Measurements from ENCODE around the gene LIPF. TPM values are rescaled to one million over a fixed set of nuclear protein-coding genes. Genes with fewer than 3 reads are reported as not detected.
A peak's percentile ranks its signal among the peaks of the same experiment; 100 is the strongest.

LIPF gene
- polyA plus RNA-seq, 3 donors, result not detected

DNA sequence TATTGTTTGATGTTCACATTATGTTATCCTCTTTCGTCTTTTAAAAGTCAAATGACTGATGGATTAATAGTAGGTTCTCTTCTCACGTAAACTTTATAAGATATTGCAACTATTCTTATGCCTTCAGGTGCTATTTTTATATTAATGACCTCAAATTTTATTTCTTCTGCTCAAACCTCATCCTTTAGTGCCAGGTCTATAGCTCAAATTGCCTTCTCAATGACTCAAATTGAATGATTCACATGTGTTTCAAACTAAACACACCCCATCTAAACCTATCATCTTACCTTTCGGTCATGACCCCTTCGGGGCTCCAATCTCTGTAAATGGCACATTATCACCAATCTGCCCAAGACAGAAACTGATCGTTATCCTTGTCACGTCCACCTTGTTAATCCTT is 22.0 kb upstream of the LIPF start:
- Histone ChIP-seq H3K4me3 (replicated peaks in 1 of 3; ENCODE audit: low read depth in 2 of 3, low read length in 3 of 3) (no peak overlapping the region), H4K20me1 (ENCODE audit: insufficient read depth, low read length) (no peaks in the 10 kb centered on the region), H3K27ac (ENCODE audit: low read depth in 1 of 2, low read length in 2 of 2) (no peak overlapping the region), H3K36me3 (replicated peaks in 1 of 2; ENCODE audit: control insufficient read depth in 1 of 2, insufficient read depth in 2 of 2, low read length in 2 of 2) (no peaks in the 10 kb centered on the region), H3K9ac (ENCODE audit: insufficient read depth, low read length, poor library complexity, severe bottlenecking) (no peak overlapping the region), H3K27me3 (ENCODE audit: control insufficient read depth in 2 of 2, insufficient read depth in 2 of 2, low read length in 2 of 2) (no peaks in the 10 kb centered on the region), H3K4me2 (replicated peaks; ENCODE audit: extremely low read depth, low read length, poor library complexity, severe bottlenecking) (no peak overlapping the region), H2AFZ (ENCODE audit: insufficient read depth, low read depth, low read length, poor library complexity, severe bottlenecking) (no peak overlapping the region), H3K79me2 (ENCODE audit: insufficient read depth, low read length) (no peaks in the 10 kb centered on the region), H3K9me3 (replicated peaks in 1 of 2; ENCODE audit: control insufficient read depth in 1 of 2, insufficient read depth in 1 of 2, low read length in 2 of 2) (peaks cover 3 to 7% of the 10 kb centered on the region in 2 donors), H3K4me1 (ENCODE audit: control insufficient read depth in 1 of 2, insufficient read depth in 2 of 2, low read length in 2 of 2) (peaks cover 13 to 18% of the 10 kb centered on the region in 2 donors)
- Mint-ChIP-seq H3K4me1 (peaks cover 5% of the 10 kb centered on the region), H3K36me3 (peaks cover 2 to 3% of the 10 kb centered on the region in 2 donors), H3K27me3 (ENCODE audit: low read depth in 3 of 3) (peaks cover 0 to 3% (median 0%) of the 10 kb centered on the region in 3 donors), H3K4me3 (no peak overlapping the region), H3K27ac (no peak overlapping the region), H3K9me3 (peaks cover 0 to 11% (median 7%) of the 10 kb centered on the region in 7 donors)
- DNase-seq, result no peak
- WGBS (ENCODE audit: insufficient coverage), result 93% methylated on average over 4 of the region's 6 CpGs
- intact Hi-C loops (cut with micrococcal nuclease), result no loop called here
- TF ChIP-seq, protein P1, sequence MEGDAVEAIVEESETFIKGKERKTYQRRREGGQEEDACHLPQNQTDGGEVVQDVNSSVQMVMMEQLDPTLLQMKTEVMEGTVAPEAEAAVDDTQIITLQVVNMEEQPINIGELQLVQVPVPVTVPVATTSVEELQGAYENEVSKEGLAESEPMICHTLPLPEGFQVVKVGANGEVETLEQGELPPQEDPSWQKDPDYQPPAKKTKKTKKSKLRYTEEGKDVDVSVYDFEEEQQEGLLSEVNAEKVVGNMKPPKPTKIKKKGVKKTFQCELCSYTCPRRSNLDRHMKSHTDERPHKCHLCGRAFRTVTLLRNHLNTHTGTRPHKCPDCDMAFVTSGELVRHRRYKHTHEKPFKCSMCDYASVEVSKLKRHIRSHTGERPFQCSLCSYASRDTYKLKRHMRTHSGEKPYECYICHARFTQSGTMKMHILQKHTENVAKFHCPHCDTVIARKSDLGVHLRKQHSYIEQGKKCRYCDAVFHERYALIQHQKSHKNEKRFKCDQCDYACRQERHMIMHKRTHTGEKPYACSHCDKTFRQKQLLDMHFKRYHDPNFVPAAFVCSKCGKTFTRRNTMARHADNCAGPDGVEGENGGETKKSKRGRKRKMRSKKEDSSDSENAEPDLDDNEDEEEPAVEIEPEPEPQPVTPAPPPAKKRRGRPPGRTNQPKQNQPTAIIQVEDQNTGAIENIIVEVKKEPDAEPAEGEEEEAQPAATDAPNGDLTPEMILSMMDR (IDR thresholded peaks at IDR 0.05), result no peak

DNA sequence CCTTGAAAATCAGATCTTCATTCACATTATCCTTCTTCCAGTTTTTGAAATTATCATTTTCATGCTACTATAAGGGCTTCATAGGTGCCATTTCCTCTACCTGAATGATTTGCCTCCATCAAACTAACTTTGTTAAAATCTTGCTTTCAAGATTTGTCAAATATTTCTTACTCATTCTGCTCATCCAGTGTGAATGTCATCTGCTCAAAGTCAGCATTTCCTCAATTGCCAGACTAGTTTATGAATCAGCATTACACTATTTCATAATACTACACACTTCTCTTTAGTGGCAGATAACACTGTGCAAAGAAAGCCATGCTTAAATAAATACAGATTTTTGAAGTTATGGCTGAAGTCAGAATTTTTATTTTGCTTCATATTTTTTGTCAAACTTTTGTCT is 21.3 kb upstream of the LIPF start:
- H3K27ac Mint-ChIP-seq, result no peak overlapping the region
- Histone ChIP-seq H3K4me1 (ENCODE audit: control insufficient read depth in 1 of 2, insufficient read depth in 2 of 2, low read length in 2 of 2) (peaks cover 13 to 18% of the 10 kb centered on the region in 2 donors), H4K20me1 (ENCODE audit: insufficient read depth, low read length) (no peaks in the 10 kb centered on the region), H3K27me3 (ENCODE audit: control insufficient read depth in 2 of 2, insufficient read depth in 2 of 2, low read length in 2 of 2) (no peaks in the 10 kb centered on the region), H3K9me3 (replicated peaks in 1 of 2; ENCODE audit: control insufficient read depth in 1 of 2, insufficient read depth in 1 of 2, low read length in 2 of 2) (peaks cover under 1 to 1% of the 10 kb centered on the region in 2 donors), H3K36me3 (replicated peaks in 1 of 2; ENCODE audit: control insufficient read depth in 1 of 2, insufficient read depth in 2 of 2, low read length in 2 of 2) (no peaks in the 10 kb centered on the region), H3K79me2 (ENCODE audit: insufficient read depth, low read length) (no peaks in the 10 kb centered on the region), H2AFZ (ENCODE audit: insufficient read depth, low read depth, low read length, poor library complexity, severe bottlenecking) (no peak overlapping the region), H3K4me3 (replicated peaks in 1 of 3; ENCODE audit: low read depth in 2 of 3, low read length in 3 of 3) (no peak overlapping the region), H3K27ac (ENCODE audit: low read depth in 1 of 2, low read length in 2 of 2) (peak overlapping the region in 1 of 2 donors; percentile 17), H3K4me2 (replicated peaks; ENCODE audit: extremely low read depth, low read length, poor library complexity, severe bottlenecking) (no peak overlapping the region), H3K9ac (ENCODE audit: insufficient read depth, low read length, poor library complexity, severe bottlenecking) (no peak overlapping the region)
- TF ChIP-seq, protein P1 (IDR thresholded peaks at IDR 0.05), result no peak
- H3K9me3 Mint-ChIP-seq, result peaks cover 0 to 5% (median 2%) of the 10 kb centered on the region in 7 donors
- peaks cover 6% of the 10 kb centered on the region for H3K4me1 Mint-ChIP-seq
- intact Hi-C loops (cut with micrococcal nuclease), result no loop called here
- peak; percentile 60 to 83 (median 76) for DNase-seq
- no peak overlapping the region for H3K4me3 Mint-ChIP-seq
- peaks cover 0 to 1% (median 0%) of the 10 kb centered on the region in 3 donors for H3K27me3 Mint-ChIP-seq (ENCODE audit: low read depth in 3 of 3)
- H3K36me3 Mint-ChIP-seq, result no peaks in the 10 kb centered on the region

All from CD14-positive monocyte (primary cell).